SK-N-SH (cell line): ENCODE data around the gene SCAPER. TPM values are rescaled to one million over a fixed set of nuclear protein-coding genes. Genes with fewer than 3 reads are reported as not detected.

Source experiments
- CTCF ChIA-PET: fragments of 300-600, 350-600 bp; formaldehyde crosslinking; extraction: SDS; loops from one replicate; lab custom pipeline; 2021; lab: Yijun Ruan, JAX
- POLR2A ChIA-PET: fragments of 350-600 bp; sonication (Branson Sonifier 250); formaldehyde crosslinking; extraction: SDS; loops from one replicate; lab custom pipeline; 2020; ENCODE audit warnings: antibody characterized with exemption, inconsistent platforms; lab: Yijun Ruan, JAX
- DNase-seq: peaks from one replicate; pipeline ENCODE4 v3.0.0; 2012
- H2AFZ ChIP-seq: fragments of 200-600 bp; sonication (generic); 2 replicates; pipeline ENCODE4 v1.8.1; 2016; ENCODE audit warnings: antibody characterized with exemption, mild to moderate bottlenecking, low read depth
- H3F3A ChIP-seq: fragments of 200-600 bp; sonication (generic); replicated peaks from 2 replicates; pipeline ENCODE3; 2016; ENCODE audit warnings: antibody characterized with exemption, mild to moderate bottlenecking; ENCODE audit not compliant: insufficient read depth
- H3K27ac ChIP-seq, 2 experiments: fragments of 200-500 bp in 1 of 2; fragments of 200-600 bp in 1 of 2; sonication (Bioruptor generic) in 1 of 2; sonication (generic), shearing (Covaris generic) in 1 of 2; 2 replicates each; pipeline versions ENCODE4 v1.5.1 to v1.6.1; 2014 to 2016; ENCODE audit warnings: low read depth in 2 of 2, inconsistent platforms in 1 of 2, low read length in 1 of 2, mild to moderate bottlenecking in 1 of 2, mixed read lengths in 1 of 2
- H3K27me3 ChIP-seq: fragments of 200-600 bp; sonication (generic), shearing (Covaris generic); 2 replicates; pipeline ENCODE4 v1.6.1; 2016; ENCODE audit warnings: mixed run types; ENCODE audit not compliant: insufficient read depth
- H3K36me3 ChIP-seq, 2 experiments: fragments of 200-500 bp in 1 of 2; fragments of 200-600 bp in 1 of 2; sonication (Bioruptor generic) in 1 of 2; sonication (generic) in 1 of 2; replicated peaks in 1 of 2; 2 replicates each; pipeline versions ENCODE3 to v1.5.1; 2014 to 2016; ENCODE audit warnings: low read length in 1 of 2, mild to moderate bottlenecking in 1 of 2; ENCODE audit not compliant: insufficient read depth in 2 of 2, control insufficient read depth in 1 of 2
- H3K4me1 ChIP-seq, 2 experiments: fragments of 200-500 bp in 1 of 2; fragments of 200-600 bp in 1 of 2; sonication (Bioruptor generic) in 1 of 2; sonication (generic), shearing (Covaris generic) in 1 of 2; 2 replicates each; pipeline versions ENCODE4 v1.5.1 to v1.6.1; 2014 to 2016; ENCODE audit warnings: low read depth in 1 of 2, low read length in 1 of 2, mixed run types in 1 of 2; ENCODE audit not compliant: insufficient read depth in 2 of 2, control insufficient read depth in 1 of 2
- H3K4me2 ChIP-seq: fragments of 200-600 bp; sonication (generic), shearing (Covaris generic); 2 replicates; pipeline ENCODE4 v1.6.1; 2017; ENCODE audit warnings: mixed run types
- H3K4me3 ChIP-seq, 2 experiments: fragments of 200-500 bp in 1 of 2; fragments of 200-600 bp in 1 of 2; sonication (Bioruptor generic) in 1 of 2; sonication (generic), shearing (Covaris generic) in 1 of 2; 2 replicates each; pipeline versions ENCODE4 v1.5.1 to v1.8.1; 2014 to 2016; ENCODE audit warnings: low read depth in 2 of 2, inconsistent platforms in 1 of 2, low read length in 1 of 2, mild to moderate bottlenecking in 1 of 2, mixed read lengths in 1 of 2, moderate library complexity in 1 of 2
- H3K79me2 ChIP-seq: fragments of 200-600 bp; sonication (generic); 2 replicates; pipeline ENCODE4 v1.8.1; 2017; ENCODE audit warnings: mild to moderate bottlenecking; ENCODE audit not compliant: insufficient read depth
- H3K9ac ChIP-seq: fragments of 200-600 bp; sonication (generic); 2 replicates; pipeline ENCODE4 v1.6.1; 2017; ENCODE audit warnings: mixed run types
- H3K9me2 ChIP-seq: fragments of 200-600 bp; sonication (generic); 2 replicates; pipeline ENCODE4 v1.6.1; 2017; ENCODE audit warnings: mixed run types
- H3K9me3 ChIP-seq: fragments of 200-600 bp; sonication (generic); 2 replicates; pipeline ENCODE4 v1.6.1; 2017; ENCODE audit warnings: mixed run types, mild to moderate bottlenecking, moderate library complexity
- H4K20me1 ChIP-seq: fragments of 200-600 bp; sonication (generic); 2 replicates; pipeline ENCODE4 v1.6.1; 2017; ENCODE audit warnings: mild to moderate bottlenecking, mixed run types; ENCODE audit not compliant: insufficient read depth
- CHD2 ChIP-seq: fragments of 150-350 bp; IDR thresholded peaks from 2 replicates; pipeline ENCODE4 v1.6.1; 2018; ENCODE audit warnings: low read length; ENCODE audit not compliant: partially characterized antibody
- ELF1 ChIP-seq: IDR thresholded peaks from 2 replicates; pipeline ENCODE4 v1.4.0; 2012
- EP300 ChIP-seq, 2 experiments: IDR thresholded peaks; 2 replicates each; pipeline versions ENCODE4 v1.4.0 to v1.6.1; 2012; ENCODE audit warnings: borderline replicate concordance in 1 of 2, low read depth in 1 of 2, low read length in 1 of 2
- EZH2phosphoT487 ChIP-seq: fragments of 200-600 bp; sonication (generic); IDR thresholded peaks from 2 replicates; pipeline ENCODE4 v1.6.1; 2017; ENCODE audit warnings: low read depth, mixed run types, mild to moderate bottlenecking, antibody characterized with exemption, moderate library complexity, borderline replicate concordance
- FOSL2 ChIP-seq: IDR thresholded peaks from 2 replicates; pipeline ENCODE4 v1.4.0; 2012; ENCODE audit warnings: low read depth, mild to moderate bottlenecking, moderate library complexity, borderline replicate concordance
- GABPA ChIP-seq: IDR thresholded peaks from 2 replicates; pipeline ENCODE4 v1.4.0; 2012; ENCODE audit warnings: low read depth, mild to moderate bottlenecking
- GATA2 ChIP-seq: sonication (generic); formaldehyde crosslinking; IDR thresholded peaks from 2 replicates; pipeline ENCODE4 v1.5.0; 2020; ENCODE audit warnings: mild to moderate bottlenecking, missing genetic modification reagents
- MEF2A ChIP-seq: IDR thresholded peaks from 2 replicates; pipeline ENCODE4 v1.4.0; 2012; ENCODE audit warnings: low read depth, borderline replicate concordance
- MXI1 ChIP-seq: IDR thresholded peaks from 2 replicates; pipeline ENCODE4 v1.6.1; 2012; ENCODE audit warnings: mild to moderate bottlenecking, low read depth, low read length, improper control_type of control experiment
- RFX5 ChIP-seq: IDR thresholded peaks from 2 replicates; pipeline ENCODE4 v1.6.1; 2012; ENCODE audit warnings: mild to moderate bottlenecking, improper control_type of control experiment, low read length
- TAF1 ChIP-seq: IDR thresholded peaks from 2 replicates; pipeline ENCODE4 v1.6.1; 2012; ENCODE audit warnings: low read depth, mild to moderate bottlenecking, low read length, moderate library complexity, borderline replicate concordance
- TEAD4 ChIP-seq: IDR thresholded peaks from 2 replicates; pipeline ENCODE4 v1.4.0; 2012; ENCODE audit warnings: mild to moderate bottlenecking, borderline replicate concordance; ENCODE audit not compliant: insufficient read depth
- YY1 ChIP-seq: IDR thresholded peaks from 2 replicates; pipeline ENCODE4 v1.4.0; 2012; ENCODE audit warnings: low read depth, mild to moderate bottlenecking
- WGBS: methylation state at CpG from one replicate; pipeline ENCODE4 v1.1.6; 2017; ENCODE audit warnings: low lambda C conversion rate; 5-methylcytosine and 5-hydroxymethylcytosine counted together
- polyA plus RNA-seq, 3 experiments: library from polyadenylated mRNA; depleted of rRNA; stranded (reverse); fragments of >200 nt; gene quantifications; 2 replicates each; pipeline ENCODE4 v1.2.3, GENCODE V29; 2012
- TF ChIP-seq, protein P1 (sequence below): IDR thresholded peaks from 2 replicates; pipeline ENCODE4 v1.4.0; 2012; ENCODE audit warnings: low read depth, borderline replicate concordance
- TF ChIP-seq, protein P2 (sequence below): IDR thresholded peaks from 2 replicates; pipeline ENCODE4 v1.4.0; 2012; ENCODE audit warnings: low read depth
- TF ChIP-seq, protein P3 (sequence below): fragments of 150-350 bp; IDR thresholded peaks from 2 replicates; pipeline ENCODE4 v1.6.1; 2016; ENCODE audit warnings: mild to moderate bottlenecking, low read depth, low read length
- TF ChIP-seq, protein P4 (sequence below): IDR thresholded peaks from 2 replicates; pipeline ENCODE4; 2012
- TF ChIP-seq, protein P5 (sequence below): fragments of 150-350 bp; IDR thresholded peaks from 2 replicates; pipeline ENCODE4 v1.6.1; 2017; ENCODE audit warnings: antibody characterized with exemption, low read length, low read depth, borderline replicate concordance

SCAPER gene
- polyA plus RNA-seq, 1 of the 3 experiments (the other 2 are of a cell fraction) = 1.8 TPM

DNA sequence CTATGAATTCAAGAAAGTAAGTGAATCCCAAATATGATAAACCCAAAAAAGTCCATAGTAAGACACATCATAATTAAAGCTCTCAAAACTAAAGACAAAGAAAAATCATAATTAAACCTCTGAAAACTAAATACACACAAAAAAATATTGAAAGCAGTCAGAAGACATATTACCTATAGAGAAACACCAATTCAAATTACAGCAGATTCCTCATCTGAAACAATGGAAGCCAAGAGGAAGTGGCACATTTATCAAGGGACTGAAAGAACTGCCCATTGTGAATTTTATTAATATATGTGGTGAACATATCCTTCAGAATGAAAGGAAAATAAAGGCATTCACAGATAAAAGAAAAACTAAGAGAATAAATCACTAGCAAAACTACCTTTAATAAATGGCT, 128.2 kb downstream of the SCAPER start:
- Histone ChIP-seq H3K79me2 (no peaks in the 10 kb centered on the region), H3K9me3 (peaks cover 5% of the 10 kb centered on the region; the same call in 1 of the 2 replicates), H4K20me1 (no peaks in the 10 kb centered on the region), H3K27me3 (no peaks in the 10 kb centered on the region), H3K4me1 (no peaks in the 10 kb centered on the region), H2AFZ (no peak overlapping the region), H3K4me3 (no peak overlapping the region), H3F3A (no peaks in the 10 kb centered on the region), H3K9me2 (no peaks in the 10 kb centered on the region), H3K4me2 (no peak overlapping the region), H3K27ac (no peak overlapping the region), H3K9ac (no peak overlapping the region), H3K36me3 (peaks cover 10 to 29% of the 10 kb centered on the region in 2 experiments)
- no peak for DNase-seq
- TF ChIP-seq RFX5 = no peak
- TF ChIP-seq, protein P1, sequence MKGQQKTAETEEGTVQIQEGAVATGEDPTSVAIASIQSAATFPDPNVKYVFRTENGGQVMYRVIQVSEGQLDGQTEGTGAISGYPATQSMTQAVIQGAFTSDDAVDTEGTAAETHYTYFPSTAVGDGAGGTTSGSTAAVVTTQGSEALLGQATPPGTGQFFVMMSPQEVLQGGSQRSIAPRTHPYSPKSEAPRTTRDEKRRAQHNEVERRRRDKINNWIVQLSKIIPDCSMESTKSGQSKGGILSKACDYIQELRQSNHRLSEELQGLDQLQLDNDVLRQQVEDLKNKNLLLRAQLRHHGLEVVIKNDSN = no peak
- TF ChIP-seq, protein P2, sequence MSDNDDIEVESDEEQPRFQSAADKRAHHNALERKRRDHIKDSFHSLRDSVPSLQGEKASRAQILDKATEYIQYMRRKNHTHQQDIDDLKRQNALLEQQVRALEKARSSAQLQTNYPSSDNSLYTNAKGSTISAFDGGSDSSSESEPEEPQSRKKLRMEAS = no peak
- no peak for TF ChIP-seq MEF2A
- TF ChIP-seq CHD2 = no peak
- TF ChIP-seq FOSL2 = no peak
- TF ChIP-seq YY1 = no peak
- ChIA-PET CTCF (interaction anchor here (0.6 kb wide), 1 partner anchor 608 kb away, joined by 3 read pairs; no protein-coding TSS in a partner anchor), POLR2A (no interaction called here)

DNA sequence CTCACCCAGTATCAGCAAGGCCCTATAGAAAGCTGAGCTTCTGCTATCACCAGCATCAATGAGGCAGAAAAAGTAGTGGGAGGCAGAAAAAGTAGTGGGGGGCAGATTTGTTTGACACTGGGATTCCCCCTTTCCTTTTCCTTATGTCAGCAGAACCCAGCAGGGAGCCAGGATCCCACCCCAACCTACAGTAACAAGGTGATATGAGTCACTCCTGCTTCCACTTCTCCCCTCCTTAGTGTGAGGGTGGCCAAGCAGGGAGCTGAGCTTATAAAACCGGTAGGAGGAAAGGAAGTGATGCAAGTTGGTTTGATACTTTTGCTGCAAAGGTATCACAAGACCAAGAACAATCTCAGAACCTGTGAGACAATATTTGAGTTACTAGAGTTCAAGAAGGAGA, 128.7 kb downstream of the SCAPER start:
- H3K4me1 ChIP-seq = no peaks in the 10 kb centered on the region
- CTCF ChIA-PET = no interaction called here
- peaks cover 10 to 29% of the 10 kb centered on the region in 2 experiments for H3K36me3 ChIP-seq
- H3K9ac ChIP-seq = no peak overlapping the region
- H3K4me3 ChIP-seq = no peak overlapping the region
- H3K27ac ChIP-seq = no peak overlapping the region
- H3K4me2 ChIP-seq = no peak overlapping the region
- H3K9me2 ChIP-seq = no peaks in the 10 kb centered on the region
- H4K20me1 ChIP-seq = no peaks in the 10 kb centered on the region
- H3F3A ChIP-seq = no peaks in the 10 kb centered on the region
- POLR2A ChIA-PET = no interaction called here
- no peaks in the 10 kb centered on the region for H3K27me3 ChIP-seq
- H3K79me2 ChIP-seq = no peaks in the 10 kb centered on the region
- H2AFZ ChIP-seq = no peak overlapping the region
- H3K9me3 ChIP-seq = peaks cover 5% of the 10 kb centered on the region; the same call in 1 of the 2 replicates
- 92% methylated on average over 1 of the region's 1 CpG for WGBS
- no peak for DNase-seq
- TF ChIP-seq EZH2phosphoT487 (no peak), ELF1 (no peak), GATA2 (no peak), RFX5 (no peak)

DNA sequence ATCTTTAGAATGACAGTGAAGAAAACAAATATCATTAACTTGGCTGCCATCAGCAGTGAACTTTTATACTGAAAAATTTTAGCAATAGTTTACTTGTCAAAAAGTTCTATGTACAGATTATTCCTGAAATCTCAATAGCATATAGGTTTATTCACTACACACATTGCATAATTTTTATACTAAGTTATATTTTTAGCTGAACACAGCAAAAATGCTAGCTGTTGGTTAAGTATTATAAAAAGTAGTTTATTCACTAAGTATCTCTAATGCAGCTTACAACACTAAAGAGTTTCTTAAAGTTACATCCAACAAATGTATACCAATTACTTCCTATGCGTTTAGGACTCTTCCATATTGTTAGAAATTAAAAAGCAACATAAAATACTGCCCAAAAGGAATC, 131.9 kb downstream of the SCAPER start:
- Histone ChIP-seq H3F3A (peaks cover 6% of the 10 kb centered on the region), H3K4me3 (no peak overlapping the region), H3K9ac (no peak overlapping the region), H3K4me1 (no peaks in the 10 kb centered on the region), H3K9me2 (no peaks in the 10 kb centered on the region), H3K9me3 (peaks cover 5% of the 10 kb centered on the region; the same call in 1 of the 2 replicates), H3K27me3 (no peaks in the 10 kb centered on the region), H3K79me2 (no peaks in the 10 kb centered on the region), H2AFZ (no peak overlapping the region), H3K36me3 (peaks cover 13 to 23% of the 10 kb centered on the region in 2 experiments), H4K20me1 (no peaks in the 10 kb centered on the region), H3K27ac (no peak overlapping the region), H3K4me2 (no peak overlapping the region)
- no peak for DNase-seq
- ChIA-PET CTCF (no interaction called here), POLR2A (no interaction called here)
- 88% methylated on average over 1 of the region's 1 CpG for WGBS
- TF ChIP-seq EP300 (IDR thresholded peaks at IDR 0.05; ENCODE audit: borderline replicate concordance in 1 of 2, low read depth in 1 of 2, low read length in 1 of 2) (no peak), GABPA (no peak), MXI1 (no peak), CHD2 (no peak), ELF1 (no peak), MEF2A (no peak), TAF1 (no peak), TEAD4 (no peak)
- TF ChIP-seq, protein P3, sequence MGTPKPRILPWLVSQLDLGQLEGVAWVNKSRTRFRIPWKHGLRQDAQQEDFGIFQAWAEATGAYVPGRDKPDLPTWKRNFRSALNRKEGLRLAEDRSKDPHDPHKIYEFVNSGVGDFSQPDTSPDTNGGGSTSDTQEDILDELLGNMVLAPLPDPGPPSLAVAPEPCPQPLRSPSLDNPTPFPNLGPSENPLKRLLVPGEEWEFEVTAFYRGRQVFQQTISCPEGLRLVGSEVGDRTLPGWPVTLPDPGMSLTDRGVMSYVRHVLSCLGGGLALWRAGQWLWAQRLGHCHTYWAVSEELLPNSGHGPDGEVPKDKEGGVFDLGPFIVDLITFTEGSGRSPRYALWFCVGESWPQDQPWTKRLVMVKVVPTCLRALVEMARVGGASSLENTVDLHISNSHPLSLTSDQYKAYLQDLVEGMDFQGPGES = no peak
- TF ChIP-seq, protein P2 = no peak
- TF ChIP-seq, protein P4, sequence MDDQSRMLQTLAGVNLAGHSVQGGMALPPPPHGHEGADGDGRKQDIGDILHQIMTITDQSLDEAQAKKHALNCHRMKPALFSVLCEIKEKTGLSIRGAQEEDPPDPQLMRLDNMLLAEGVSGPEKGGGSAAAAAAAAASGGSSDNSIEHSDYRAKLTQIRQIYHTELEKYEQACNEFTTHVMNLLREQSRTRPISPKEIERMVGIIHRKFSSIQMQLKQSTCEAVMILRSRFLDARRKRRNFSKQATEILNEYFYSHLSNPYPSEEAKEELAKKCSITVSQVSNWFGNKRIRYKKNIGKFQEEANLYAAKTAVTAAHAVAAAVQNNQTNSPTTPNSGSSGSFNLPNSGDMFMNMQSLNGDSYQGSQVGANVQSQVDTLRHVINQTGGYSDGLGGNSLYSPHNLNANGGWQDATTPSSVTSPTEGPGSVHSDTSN = no peak
- TF ChIP-seq, protein P5, sequence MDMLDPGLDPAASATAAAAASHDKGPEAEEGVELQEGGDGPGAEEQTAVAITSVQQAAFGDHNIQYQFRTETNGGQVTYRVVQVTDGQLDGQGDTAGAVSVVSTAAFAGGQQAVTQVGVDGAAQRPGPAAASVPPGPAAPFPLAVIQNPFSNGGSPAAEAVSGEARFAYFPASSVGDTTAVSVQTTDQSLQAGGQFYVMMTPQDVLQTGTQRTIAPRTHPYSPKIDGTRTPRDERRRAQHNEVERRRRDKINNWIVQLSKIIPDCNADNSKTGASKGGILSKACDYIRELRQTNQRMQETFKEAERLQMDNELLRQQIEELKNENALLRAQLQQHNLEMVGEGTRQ = no peak
